ENCODE measurements around the gene PPM1F. TPM values are rescaled to one million over a fixed set of nuclear protein-coding genes. Genes with fewer than 3 reads are reported as not detected.

PPM1F gene
- total RNA-seq, 1 donor, result 30.6 TPM

- no peak for TF ChIP-seq CTCF (IDR thresholded peaks at IDR 0.05; ENCODE audit: insufficient read depth, low read length)
- H3K4me3 ChIP-seq (ENCODE audit: low read depth, low read length), result no peak overlapping the region
- DNase-seq (ENCODE audit: low read depth), result no peak
These were observed 18.4 kb upstream of the PPM1F start for GRCh38 chr22:21970800-21971617.

GRCh38 chr22:21970037-21970799 is 17.6 kb upstream of the PPM1F start:
- DNase-seq (ENCODE audit: low read depth), result no peak
- no peak overlapping the region for H3K4me3 ChIP-seq (ENCODE audit: low read depth, low read length)
- TF ChIP-seq CTCF (IDR thresholded peaks at IDR 0.05; ENCODE audit: insufficient read depth, low read length), result no peak

- DNase-seq (ENCODE audit: low read depth), result no peak
- no peak for TF ChIP-seq CTCF (IDR thresholded peaks at IDR 0.05; ENCODE audit: insufficient read depth, low read length)
- H3K4me3 ChIP-seq (ENCODE audit: low read depth, low read length), result no peak overlapping the region
These were observed 15.9 kb upstream of the PPM1F start for GRCh38 chr22:21968452-21969129.

GRCh38 chr22:21967693-21968271 is 15.1 kb upstream of the PPM1F start:
- no peak for TF ChIP-seq CTCF (IDR thresholded peaks at IDR 0.05; ENCODE audit: insufficient read depth, low read length)
- no peak overlapping the region for H3K4me3 ChIP-seq (ENCODE audit: low read depth, low read length)
- no peak for DNase-seq (ENCODE audit: low read depth)

- no peak overlapping the region for H3K4me3 ChIP-seq (ENCODE audit: low read depth, low read length)
- TF ChIP-seq CTCF (IDR thresholded peaks at IDR 0.05; ENCODE audit: insufficient read depth, low read length), result no peak
- DNase-seq (ENCODE audit: low read depth), result no peak
These were observed 14.2 kb upstream of the PPM1F start for GRCh38 chr22:21966643-21967516.

All from fibroblast of the aortic adventitia (primary cell).